GM19043 (cell line): ENCODE results near the gene KLF11.
"Not testable (repeated sequence)": the region's sequence is repeated elsewhere in the genome, so short reads cannot be mapped to it uniquely, and the experiment has no call there.

Source experiments
- ATAC-seq: cut with Tn5 transposase; IDR thresholded peaks from one replicate; pipeline ENCODE4 v1.9.1; 2021; ENCODE audit warnings: low read depth; ENCODE audit not compliant: unreplicated experiment

Gene KLF11

DNA sequence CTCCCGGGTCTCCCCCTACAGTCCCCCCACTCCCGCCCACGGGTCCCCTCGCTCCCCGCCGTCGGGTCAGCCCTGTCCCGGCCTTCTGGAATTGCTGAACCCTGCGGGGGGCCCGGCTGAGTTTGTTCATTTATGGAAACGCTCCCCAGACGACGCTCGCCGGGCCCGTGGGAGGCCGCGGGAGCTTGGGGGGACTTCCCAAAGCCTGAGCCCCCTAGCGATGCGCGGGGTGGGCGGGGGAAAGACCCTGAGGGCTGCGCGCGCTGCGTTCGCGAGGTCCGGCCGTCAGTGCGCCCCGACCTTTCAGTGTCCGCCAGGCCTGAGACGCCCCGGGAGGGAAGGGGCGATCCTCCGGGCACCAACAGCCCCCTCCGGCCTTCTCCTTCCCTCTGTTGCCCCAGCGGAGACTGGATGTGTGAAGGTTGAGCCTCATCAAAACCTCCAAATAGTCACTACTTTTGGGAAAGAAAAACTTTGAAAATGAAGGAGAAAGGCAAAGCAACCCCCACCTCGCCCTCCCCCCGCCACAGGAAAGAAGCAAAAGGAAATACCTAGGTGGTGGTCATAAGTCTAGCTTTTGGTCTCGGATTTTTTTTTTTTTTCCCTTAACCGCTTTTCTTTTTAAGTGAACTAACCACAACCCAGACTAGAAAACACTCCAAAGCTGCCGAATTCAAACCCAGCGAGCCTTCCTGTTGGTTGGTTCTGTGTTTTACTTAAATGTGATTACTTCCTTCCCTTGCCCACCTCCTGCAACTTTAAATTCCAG lies 37.4 kb downstream of the KLF11 start:
- ATAC-seq = no peak

DNA sequence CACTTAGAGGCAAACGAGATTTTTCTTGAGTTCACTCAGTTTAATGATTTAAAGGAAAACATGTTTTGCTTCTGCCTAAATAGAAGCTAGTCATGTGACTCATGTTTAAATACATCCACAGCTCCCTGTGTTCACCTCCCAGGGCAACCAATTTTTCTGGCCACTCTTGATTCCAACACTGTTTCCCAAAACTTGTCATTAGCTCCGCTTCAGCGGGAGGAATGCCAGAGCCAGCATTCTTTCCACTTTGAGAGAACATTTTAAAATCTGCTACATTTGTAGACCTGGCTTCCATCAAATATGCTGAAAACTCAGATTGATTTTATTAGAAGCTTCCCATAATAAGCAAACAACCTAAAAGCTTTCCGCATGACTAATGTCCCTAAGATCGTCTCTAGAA lies 39.7 kb downstream of the KLF11 start:
- ATAC-seq = no peak

DNA sequence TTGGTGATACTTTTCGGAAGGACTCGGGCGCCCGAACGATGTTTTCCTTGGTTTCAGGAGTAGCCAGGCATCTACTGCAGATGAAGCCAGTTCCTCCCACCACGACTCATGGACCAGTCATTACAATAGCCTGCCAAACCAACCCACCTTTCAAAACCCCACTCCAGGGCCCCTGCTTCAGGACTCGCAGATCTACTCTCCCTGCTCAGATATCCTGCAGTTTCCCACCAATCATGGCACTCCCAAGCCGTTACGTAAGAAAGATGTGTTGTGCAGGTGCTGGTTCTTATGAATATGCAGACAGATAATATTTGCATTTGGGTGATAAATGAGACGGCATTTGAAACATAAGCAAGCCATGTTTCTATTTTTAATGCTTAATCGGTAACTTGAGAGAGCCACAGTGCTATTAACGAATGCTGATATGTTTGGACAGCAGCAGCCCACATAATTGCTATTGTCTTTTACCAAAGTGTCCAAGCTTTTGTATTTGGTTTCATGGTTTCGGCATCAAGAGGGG lies 40.4 kb downstream of the KLF11 start:
- ATAC-seq = peak; percentile 38

DNA sequence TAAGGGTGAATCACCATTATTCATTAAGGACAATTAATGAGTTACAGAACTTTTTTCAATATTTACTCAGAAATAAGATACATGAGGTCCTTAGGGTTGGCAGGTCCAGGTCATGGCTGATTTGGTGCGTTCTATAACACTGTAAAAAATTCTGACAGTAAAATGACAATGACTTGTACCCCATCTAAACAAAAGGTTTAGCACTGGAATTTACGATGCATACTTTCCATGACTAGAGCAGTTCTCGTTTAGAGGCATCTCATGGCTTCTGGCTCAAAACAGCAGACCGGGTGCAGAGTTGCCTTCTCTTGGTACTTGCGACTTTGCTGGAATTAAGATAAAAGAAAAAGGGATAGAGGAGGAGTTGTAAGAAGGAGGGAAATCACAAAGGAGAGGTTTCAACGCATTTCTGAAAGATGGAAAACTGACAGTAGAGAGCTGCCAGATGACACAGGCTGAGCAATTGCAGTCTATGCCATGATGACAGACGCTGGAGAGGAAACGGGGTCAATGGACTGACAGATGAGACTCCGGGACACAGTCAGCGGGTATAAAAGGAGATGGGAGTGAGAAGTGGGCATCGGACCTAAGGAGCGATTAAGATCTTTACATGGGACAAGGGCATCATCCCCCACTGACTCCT lies 41.0 kb downstream of the KLF11 start:
- ATAC-seq = peak; percentile 0

DNA sequence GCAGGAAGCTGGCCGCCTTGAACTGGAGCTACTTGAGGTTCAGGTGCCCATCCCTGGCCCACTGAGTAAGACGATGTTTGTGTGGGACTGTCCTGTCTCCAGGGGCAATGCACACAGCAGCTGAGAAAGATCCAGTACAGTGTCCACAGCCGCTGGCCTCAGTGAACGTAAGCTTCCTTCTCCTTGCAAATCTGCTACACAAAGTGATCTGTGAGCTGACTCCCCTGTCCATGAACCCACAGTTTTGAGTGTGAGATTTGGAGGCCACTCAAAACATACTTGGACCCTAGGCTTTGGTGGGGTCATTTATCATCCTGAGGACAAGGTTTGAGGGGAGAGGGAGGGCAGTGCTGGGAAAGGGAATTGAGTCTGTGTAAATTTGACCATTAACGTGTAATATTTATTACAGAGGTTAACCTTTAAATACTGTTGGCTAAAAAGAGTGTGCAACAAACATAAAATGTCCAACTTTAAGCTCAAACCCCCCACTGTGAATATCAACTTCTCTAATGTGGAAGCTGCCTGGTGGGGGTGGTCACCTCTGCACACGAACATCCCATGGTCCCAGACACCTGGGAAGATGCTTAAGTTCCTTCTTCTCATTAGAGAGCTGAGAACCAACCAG lies 41.8 kb downstream of the KLF11 start:
- ATAC-seq = no peak

DNA sequence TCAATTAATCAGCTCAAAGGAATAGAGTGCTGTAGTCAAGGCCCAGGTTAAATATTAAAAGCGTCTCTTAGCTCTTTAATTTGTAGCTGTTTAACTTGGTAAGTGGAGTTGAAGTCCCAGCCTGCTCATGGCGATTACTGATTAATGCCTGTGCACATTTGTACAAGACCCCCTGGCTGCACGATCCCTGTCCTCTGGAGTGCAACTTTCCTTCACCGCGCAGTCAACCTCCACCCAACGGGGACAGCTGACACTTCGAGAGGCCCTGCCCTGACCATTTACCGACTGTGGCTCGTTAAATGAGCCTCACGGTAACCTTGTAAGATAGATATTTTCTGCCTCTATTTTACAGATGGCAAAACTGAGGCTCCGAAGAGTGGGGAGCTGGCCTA lies 42.3 kb downstream of the KLF11 start:
- no peak for ATAC-seq

DNA sequence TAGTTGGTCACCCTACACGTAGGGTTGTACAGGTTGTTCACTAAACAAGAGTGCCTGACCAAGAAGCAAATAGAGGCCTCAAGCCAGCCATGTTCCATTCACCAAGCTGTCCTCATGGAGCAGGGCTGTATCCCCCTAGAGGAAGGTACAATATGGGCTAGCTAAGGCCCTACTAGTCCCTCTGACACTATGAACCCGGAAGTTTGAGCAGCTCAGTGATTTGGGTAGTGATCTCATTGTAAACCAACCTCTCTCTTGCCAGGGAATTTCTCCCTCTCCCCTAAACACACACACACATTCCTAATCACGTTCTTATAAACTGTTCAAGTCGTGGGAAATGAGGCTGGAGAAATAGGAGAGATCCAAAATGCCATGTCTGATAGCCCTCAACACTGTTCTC lies 43.6 kb downstream of the KLF11 start:
- ATAC-seq = no peak

DNA sequence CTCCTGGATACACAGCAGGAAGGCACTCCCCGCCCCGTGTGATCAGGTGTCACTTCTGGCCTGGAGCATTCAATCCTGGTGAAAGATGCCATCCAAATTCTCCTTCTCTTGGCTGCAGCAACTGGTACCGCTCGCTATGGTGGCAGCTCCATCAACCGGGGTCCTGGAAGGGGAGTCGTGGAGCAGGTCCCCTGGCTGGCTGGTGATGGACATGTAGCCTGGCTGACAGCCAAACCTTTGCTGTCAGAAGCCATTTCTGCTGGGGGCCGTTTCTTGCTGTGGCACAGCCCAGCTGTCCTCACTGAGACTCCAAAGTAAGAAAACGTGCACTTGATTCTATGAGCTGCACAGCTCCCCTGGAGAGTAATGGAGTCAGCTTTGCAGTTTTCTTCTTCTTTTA lies 44.0 kb downstream of the KLF11 start:
- no peak for ATAC-seq

DNA sequence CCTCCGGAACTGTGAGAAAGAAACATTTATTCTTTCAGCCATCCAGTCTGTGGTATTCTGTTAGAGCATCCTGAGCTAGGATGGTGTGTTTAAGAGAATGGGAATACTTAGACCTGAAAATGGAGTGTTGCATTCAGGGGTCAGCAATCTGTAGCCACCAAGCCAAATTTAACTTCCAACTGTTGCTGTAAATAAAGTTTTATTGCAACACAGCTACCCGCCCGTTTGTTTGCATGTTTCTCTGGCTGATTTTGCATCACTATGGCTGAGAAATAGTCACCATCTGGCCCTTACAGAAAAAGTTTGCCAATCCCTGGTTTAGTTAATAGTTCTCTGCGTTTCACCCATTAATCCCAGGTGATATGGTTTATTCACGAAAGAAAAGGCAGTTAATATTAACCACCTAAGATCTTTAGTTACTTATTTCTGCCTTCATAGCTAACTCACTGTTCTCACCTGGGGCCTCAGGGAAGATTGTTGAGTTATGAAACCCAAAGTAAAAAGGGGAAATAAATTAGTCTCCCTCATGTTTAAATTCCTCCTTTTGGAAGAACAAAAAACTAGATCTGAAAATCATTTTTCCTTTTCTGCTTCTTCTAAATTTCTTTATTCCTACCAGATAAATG lies 46.3 kb downstream of the KLF11 start:
- ATAC-seq = peak; percentile 59

DNA sequence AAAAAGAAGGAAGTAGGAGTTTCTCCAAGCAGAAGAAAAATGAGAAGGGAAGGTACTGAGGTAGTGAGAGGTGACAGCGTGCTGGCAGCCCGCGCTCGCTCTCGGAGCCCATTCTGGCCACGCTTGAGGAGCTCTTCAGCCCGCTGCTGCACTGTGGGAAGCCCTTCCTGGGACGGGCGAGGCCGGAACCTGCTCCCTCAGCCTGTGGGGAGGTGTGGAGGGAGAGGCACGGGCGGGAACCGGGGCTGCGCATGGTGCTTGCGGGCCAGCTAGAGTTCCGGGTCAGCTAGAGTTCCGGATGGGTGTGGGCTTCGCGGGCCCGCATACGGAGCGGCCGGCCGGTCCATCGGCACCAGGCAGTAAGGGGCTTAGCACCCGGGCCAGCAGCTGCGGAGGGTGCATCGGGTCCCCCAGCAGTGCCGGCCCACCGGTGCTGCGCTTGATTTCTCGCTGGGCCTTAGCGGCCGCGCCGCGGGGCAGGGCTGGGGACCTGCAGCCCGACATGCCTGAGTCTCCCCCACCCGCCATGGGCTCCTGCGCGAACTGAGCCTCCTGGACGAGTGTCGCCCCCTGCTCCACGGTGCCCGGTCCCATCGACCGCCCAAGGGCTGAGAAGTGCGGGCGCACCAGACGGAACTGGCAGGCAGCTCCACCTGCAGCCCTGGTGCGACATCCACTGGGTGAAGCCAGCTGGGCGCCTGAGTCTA lies 48.0 kb downstream of the KLF11 start:
- no peak for ATAC-seq

DNA sequence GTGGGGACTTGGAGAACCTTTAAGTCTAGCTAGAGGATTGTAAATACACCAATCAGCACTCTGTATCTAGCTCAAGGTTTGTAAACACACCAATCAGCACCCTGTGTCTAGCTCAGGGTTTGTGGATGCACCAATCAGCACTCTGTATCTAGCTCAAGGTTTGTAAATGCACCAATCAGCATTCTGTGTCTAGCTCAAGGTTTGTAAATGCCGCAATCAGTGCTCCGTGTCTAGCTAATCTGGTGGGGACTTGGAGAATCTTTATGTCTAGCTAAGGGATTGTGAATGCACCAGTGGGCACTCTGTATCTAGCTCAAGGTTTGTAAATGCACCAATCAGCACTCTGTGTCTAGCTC lies 48.5 kb downstream of the KLF11 start:
- ATAC-seq = not testable (repeated sequence)

DNA sequence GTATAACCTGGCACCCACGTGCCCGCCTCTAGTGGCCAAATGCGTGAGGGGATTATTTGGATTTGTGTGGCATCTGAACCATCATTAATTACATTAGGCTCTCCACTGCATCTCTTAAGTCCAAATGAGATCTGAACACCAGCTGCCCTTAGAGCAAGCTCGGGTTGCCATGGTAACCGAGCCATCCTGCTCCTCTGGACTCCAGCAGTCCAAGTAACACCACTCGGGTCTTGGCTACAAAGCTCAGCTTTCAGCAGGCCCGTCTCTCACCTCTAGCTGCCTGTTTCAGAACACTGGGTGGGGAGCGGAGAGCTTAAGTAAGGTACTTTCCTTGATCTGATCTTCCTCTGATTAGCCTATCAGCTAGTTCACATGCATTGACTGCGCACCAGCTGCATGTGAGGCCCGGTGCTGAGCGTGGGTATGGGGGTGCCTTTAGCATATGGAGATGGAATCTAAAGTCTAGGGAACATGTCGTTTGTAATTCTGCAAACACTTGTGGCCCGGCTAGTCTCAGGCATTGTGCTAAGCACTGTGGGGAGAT lies 51.0 kb downstream of the KLF11 start:
- no peak for ATAC-seq

DNA sequence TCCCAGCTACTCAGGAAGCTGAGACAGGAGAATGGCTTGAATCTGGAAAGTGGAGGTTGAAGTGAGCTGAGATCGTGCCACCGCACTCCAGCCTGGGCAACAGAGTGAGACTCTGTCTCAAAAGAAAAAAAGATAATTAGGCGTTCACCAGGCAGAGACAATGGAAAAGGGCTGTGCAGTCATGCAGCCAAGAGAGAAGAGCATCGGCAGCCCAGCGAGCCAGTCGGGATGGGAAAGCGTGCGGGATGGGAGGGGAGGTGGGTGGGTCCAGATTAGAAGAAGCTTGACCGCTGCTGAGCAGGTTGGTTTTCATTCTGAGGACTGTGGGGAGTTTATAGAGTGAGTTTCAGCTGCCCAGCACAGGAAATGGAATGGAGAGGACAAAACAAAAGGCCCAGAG lies 51.8 kb downstream of the KLF11 start:
- ATAC-seq = no peak

DNA sequence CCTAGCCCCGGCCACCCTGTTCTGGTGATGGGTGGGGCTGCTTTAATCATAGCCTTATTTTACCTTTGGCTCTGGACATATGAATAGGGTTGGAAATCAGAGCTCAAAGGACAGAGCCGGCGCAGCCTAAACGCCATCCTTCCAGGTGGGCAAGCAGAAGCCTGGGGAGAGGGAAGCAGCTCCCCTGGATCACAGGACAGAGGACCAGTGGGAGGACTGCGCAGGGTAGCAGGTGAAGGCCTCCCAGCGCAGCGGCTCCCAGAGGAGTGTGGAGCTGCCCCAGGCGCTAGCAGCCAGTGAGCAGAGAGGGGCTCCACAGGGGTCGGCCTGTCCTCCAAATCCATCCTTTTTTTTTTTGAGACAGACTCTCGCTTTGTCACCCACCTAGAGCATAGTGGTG lies 53.3 kb downstream of the KLF11 start:
- no peak for ATAC-seq

DNA sequence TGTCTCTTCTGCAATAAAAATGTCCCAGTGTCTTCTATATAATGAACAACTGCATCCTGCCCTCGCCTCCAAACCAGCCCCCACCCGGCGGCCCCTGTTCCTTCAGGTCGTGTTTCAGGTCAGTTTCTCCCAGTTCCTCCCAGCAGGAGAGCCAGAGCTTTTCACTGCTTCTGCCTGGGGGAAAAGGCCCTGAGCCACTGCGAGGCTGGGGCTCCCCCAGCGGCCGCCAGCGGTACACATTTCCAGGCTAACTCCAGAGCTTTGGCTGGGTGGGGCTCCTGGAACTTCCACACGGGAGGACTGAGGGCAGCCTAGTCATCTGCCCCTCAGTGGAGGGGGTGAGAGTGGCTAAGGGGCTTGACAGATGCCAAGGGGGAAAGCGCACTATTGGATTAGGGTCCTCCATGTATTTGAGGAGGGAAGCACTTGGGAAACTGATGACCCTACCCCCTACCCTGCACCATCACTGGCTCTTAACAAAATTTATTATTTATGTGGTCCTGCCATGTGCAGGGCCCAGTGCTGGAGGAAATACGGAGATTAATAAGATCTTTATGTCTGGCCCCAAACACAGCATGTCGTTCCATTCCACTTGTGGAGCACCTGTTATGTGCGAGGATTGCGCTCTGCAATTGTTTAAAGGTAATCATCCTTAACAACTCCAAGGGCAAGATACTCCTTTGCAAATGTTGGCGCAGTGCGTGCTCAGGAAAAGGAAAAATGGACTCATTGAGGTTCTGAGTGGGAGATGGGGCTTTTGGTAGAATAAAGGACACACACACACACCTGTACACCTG lies 54.2 kb downstream of the KLF11 start:
- ATAC-seq = peak; percentile 77

DNA sequence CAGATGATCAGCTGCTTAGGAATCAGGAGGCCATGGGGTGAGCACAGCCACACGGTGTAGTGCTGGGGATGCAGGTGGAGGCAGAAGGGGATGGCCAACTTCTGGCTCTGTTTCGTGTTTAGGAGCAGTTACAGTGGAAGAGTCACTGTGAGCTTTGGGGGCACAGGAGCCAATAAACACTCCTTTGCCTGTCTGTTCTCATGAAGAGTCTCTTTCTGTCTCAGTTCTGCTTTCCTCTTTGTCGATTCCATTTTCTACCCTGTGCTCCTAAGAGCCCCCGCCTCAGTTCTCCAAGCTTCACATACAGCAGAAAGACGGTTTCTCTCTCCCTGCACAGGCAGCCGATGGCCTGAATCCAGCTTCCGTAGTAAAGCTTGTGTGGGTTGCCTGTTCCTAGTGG lies 58.1 kb downstream of the KLF11 start:
- no peak for ATAC-seq

DNA sequence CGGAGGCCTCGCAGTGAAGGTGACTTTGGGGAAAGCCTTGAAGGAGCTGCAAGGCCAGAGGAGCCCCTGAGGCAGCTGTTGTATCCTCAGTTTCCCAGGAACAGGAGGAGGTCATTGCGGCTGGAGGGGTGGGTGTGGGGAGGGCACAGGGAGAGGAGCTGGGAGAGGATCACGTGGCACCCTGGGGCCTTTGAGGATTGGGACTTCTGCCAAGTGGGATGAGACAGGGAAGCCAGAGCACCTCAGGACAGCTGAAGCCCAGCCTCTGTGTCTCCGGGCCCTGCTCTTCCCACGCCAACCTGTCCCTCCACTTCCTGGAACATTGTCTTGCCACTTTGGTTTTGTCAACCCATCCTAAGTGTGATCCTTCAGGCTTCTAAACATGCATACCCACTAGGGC lies 59.8 kb downstream of the KLF11 start:
- no peak for ATAC-seq
